ENCODE results near the gene AEN. TPM values are rescaled to one million over a fixed set of nuclear protein-coding genes. Genes with fewer than 3 reads are reported as not detected.
A peak's percentile ranks its signal among the peaks of the same experiment; 100 is the strongest.
"Not testable (repeated sequence)": the region's sequence is repeated elsewhere in the genome, so short reads cannot be mapped to it uniquely, and the experiment has no call there.

The AEN gene
- total RNA-seq, 1 donor from 2014 or later, result 17.4 TPM

DNA sequence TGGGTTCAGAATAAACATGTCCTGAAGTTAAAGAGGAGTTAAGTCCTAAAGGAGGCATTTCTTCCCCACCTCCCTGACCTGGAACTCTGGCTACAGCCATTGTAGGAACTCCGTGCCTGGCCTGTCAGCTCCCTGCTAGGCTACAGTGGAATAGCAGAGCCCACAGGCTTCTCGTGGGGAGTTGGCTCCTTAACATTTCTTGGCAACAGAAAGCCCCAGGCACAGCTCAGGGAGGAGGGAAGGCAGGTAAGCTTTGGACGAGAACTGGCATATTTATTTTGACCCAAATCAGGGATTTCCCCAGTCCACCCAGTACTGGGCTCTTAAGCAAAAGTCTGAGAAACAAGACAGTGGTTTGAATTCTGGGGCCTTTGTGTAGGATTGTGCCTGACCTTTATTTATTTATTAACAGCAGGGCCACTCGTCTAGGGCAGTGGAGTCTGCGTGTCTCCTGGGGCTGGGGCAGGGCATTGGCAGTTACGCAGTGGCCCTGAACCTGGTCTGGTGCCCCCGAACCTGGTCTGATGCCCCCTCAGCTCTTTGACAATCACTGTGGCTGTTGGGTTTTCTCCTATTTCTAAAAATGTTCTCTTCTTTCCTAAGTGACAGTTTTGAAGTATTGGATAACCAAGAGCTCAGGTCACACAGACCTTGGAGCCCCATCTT lies 9.8 kb downstream of the AEN start:
- DNase-seq (ENCODE audit: low spot score), result no peak

DNA sequence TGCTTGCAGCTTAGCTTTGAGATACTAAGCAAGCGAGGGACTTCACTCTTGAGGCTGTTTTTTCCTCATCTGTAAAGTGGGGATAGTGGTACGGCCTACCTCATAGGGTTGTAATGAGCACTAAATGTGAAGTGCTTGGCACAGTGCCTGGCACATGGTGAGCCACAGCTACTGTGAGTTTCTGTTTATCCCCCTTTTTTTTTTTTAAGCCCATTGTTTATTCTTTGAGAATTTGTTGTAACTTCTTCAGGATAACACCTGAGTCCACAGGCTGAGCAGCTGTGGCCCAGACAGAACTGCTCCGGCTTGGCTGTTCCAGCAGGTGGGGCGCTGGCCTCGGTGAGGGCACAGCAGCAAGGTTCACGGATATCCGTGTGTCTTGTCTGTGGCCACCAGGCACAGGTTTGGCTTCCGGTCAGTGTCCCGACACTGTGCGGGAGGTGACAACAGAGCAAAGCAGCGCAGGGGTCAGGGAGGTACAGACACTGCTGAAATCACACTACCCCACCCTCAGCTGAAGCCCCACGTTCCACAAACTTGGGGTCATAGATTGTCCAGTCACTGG lies 10.4 kb downstream of the AEN start:
- DNase-seq (ENCODE audit: low spot score), result no peak

DNA sequence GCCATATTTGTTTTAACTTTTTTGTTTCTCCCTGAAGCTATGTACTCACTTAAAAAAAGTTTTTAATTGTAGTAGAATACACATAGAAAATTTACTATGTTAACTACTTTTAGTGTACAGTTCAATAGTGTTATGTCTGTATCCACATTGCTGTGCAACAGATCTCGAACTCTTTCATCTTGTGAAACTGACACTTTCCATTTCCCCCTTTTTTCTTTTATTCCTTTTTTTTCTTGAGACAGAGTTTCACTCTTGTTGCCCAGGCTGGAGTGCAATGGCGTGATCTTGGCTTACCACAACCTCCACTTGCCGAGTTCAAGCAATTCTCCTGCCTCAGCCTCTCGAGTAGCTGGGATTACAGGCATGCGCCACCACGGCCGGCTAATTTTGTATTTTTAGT lies 11.7 kb downstream of the AEN start:
- DNase-seq (ENCODE audit: low spot score), result not testable (repeated sequence)

DNA sequence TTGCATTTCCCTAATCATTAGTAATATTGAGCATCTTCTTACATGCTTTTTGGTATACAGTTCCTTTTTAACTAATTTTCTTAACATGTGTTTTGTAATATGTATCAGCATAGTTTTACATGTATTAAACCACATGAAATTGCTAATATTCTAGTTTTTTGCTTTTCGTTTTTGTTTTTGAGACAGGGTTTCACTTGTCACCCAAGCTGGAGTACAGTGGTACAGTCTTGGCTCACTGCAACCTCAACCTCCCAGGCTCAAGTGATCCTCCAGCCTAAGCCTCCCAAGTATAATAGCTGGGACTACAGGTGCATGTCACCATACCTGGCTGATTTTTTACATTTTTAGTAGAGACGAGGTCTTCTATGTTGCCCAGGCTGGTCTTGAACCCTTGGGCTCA lies 13.3 kb downstream of the AEN start:
- no peak for DNase-seq (ENCODE audit: low spot score)

DNA sequence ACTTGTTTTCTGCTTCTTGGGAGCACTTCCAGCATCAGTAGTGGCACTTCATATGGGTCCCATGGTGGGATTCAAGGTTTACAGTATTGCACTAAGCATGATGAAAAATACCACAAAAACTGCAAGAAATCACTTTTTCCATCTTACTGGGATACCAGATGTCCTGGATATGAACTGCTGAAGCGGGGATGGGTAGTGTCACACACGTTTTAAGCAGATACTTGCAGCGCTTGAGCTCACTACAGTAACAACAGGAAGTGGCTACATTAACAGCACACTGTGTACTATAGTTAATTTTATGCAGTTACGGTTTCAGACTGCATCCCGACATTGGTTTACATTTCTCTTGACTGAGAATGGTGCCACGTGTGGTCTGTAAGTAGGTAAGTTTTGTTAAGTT lies 14.2 kb downstream of the AEN start:
- DNase-seq (ENCODE audit: low spot score), result no peak

DNA sequence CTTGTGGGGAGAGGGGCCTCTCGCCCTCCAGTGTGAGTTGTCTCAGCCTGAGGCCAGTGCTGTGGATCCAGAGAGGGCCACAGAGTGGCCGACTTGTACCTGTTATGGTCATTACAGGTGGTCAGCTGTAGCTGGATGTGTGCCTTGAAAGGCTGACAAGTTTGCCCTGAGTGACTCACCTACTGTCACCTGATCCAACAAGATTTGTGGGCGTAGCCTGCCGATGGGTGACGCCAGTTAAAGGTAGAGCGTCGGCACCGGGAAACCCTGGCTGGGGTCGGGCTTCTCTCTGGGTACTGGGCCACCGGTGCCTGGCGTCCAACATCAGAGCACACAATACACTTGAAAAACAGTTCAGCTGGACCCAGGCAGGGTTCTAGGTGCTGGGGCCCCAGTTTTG lies 14.9 kb downstream of the AEN start:
- DNase-seq (ENCODE audit: low spot score), result peak; percentile 65

DNA sequence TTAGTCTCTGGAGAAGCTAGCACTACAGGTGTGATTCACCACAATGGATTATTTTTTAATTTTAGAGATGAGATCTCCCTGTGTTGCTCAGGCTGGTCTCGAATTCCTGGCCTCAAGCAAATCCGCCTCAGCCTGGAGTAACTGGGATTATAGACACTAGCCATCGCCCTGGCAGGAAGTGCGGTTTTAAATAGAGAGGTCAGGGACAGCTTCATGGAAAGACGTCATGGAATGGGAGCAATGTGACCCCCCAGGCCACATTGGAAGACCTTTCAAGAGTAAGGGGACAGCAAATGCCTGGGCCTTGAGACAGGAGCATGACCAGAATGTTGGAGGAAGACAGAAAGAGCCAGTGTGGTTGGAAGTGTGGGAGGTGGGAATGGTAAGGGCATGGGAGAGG lies 15.5 kb downstream of the AEN start:
- DNase-seq (ENCODE audit: low spot score), result no peak

DNA sequence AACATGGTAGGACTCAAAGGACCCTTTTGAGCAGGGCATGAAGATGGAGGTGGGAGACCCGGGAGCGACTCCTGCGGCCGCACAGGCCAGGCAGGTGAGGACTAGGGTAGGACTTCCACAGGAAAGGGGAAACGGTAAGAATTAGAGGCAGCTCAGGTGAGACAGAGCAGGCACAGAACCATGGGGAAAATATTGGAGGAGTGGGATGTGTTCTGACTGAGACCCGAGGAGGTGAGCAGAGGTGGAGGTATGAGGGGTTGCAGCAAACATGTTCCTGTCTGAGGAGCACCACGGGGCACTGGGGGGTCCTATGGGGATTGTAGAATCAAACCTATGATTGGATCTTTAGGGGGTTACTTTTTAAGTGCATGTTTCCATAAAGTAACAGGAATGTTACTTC lies 16.3 kb downstream of the AEN start:
- DNase-seq (ENCODE audit: low spot score), result no peak

DNA sequence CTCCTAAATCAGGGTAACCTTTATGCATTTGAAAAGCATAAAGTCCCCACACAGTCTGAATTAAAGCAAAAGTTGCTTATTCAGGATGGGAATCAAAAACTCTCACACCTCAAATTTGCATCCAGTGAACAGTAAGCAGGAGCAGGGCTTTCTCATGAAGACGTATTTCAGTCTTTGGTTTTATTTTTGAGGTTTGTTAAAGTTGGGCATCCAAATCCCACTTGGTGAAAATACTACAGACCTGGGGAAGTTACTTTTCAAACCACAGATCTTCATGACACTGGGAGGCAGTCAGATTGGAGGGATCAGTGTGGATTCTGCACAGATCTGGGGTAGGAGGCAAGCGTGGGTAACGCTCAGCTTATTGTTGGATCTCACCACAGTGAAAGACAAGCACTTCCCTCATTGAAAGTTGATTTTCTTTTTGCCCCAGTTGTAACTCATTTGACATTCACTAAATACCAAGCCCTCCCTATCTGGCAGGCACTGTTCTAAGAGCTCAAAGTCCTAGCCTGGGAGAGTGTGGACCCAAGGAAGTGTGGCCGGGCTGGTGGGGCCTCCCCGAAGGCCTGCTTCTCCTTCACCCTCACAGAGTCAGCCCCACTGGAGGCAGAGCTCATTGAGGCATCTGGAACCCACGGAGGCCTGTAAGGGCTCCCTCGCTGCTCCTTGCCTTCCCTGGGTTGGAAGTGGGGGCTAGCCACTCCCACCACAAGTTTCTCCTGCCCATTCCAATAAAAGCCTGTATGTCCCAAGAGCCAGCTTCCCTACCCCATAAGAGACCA lies 16.9 kb downstream of the AEN start:
- DNase-seq (ENCODE audit: low spot score), result no peak

DNA sequence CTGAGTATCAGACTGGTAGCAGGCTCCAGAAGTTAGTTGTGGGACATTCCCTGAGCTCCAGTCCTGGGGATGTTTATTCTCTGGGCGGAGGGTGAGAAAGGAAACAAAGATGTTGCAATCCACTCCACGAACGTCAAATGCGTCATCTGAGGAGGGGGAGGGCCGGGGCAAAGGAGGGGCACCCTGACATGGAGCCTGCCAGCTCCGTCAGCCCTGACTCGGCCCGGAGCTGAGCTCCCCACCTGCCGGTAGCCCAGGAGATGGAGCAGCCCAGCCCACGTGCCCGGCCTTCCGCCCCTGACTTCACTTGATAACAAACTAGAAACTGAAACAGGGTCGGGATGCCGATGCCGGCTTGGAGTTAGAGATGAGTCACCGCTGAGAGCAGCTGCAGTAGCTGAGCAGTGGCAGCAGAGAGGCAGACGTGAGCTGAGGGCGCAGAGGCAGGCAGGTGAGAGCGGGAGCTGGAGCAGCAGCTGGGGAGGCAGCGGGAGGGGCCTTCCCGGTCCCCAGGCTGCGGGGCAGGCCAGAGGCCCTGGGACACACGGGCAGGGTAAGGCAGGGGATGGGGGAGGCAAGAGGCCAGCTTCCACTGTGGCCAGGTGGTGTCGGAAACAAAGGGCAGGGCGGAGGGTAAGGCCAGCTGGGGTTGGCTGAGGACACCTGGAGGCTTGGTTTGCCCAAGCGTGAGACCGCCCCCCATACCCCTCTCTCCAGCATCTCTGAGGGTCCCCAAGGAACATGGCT lies 17.7 kb downstream of the AEN start, which contains the start of gene ISG20:
Gene ISG20, plus strand, starts transcription at position 391 of the 747 bp plus-strand sequence. Its CDS starts 351 bp downstream, at position 742.
- DNase-seq (ENCODE audit: low spot score), result peak; percentile 96

DNA sequence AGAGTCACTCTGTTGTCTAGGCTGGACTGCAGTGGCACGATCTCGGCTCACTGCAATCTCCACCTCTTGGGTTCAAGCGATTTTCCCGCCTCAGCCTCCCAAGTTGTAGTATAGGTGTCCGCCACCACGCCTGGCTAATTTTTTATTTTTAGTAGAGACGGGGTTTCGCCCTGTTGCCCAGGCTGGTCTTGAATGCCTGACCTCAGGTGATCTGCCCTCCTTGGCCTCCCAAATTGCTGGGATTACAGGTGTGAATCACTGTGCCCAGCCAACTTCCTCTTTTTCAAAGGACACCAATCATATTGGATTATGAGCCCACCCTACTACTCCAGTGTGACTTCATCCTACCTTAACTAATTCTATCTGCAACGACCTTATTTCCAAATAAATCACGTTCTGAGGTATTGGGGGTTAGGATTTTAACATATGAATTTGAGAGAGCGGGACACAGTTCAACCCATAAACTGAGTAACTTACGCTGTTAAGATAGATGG lies 20.9 kb downstream of the AEN start:
- DNase-seq (ENCODE audit: low spot score), result no peak

DNA sequence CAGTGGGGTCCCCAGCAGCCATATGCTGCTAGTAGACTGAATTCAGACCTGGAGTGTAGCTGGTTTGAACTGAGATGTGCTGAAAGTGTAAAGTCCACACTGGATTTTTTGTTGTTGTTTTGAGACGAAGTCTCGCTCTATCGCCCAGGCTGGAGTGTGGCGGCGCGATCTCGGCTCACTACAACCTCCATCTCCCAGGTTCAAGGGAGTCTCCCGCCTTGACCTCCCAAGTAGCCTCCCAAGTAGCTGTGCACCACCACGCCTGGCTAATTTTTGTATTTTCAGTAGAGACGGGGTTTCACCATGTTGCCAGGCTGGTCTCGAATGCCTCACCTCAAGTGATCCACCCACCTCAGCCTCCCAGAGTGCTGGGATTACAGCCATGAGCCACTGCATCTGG lies 21.4 kb downstream of the AEN start:
- DNase-seq (ENCODE audit: low spot score), result not testable (repeated sequence)

DNA sequence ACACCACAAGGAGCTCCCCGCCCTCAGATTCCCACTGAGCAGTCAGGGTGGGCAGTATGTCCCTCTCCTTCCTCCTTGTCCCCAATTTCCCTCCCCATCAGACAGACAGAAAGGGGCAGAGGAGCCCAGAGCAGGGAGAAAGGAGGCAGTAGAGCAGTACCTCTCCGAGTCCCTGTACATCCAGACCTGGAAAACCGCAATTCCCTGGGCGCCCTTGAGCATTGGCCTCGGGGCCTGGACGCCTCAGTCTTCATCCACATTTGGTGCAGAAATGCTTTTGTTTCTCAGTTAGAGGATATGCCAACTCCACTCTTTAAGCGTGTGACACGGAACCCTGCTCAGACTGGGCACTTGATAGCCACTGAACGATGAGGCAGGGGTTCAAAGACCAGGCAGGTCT lies 23.6 kb downstream of the AEN start:
- DNase-seq (ENCODE audit: low spot score), result no peak

DNA sequence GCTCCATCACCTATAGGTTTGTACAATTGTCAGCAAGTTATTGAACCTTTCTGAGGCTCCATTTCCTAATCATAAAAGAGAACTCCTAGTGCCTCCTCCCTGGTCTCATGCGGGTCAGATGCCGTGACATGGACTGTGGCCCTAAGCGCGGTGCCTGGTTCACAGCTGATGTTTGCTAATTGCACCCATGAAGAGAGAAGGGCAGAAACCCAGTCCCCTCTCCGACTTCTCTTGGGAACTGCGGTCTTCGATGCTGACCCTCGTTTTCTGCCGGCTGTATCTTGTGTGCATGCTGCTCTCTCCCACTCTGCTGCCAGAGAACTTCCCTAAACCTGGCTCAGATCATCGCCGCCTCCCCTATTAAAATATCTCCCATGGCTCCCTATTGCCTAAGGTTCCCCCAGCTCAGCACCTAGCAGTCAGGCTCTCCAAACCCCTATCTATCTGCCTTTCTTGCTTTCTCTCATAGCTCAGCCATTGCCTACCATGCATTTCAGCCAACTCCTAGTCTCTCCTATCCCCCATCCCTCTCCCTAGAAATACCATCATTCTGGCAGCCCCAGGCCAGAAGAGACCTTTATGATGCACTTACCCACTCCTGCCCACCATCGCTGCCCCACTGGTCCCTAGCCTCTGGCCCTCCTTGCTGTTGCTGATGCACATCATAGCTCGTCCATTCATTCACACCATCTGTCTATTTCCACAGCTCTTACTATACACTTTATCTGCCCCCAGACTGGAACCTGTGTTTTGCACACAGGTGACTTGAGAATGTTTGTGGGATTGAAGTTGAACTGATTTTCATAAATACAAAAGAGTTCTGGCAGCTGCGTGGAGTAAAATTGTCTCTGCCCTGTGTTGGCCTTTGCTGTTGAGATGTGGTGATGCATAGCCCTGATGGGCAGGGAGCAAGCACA lies 24.3 kb downstream of the AEN start:
- DNase-seq (ENCODE audit: low spot score), result peak; percentile 17

DNA sequence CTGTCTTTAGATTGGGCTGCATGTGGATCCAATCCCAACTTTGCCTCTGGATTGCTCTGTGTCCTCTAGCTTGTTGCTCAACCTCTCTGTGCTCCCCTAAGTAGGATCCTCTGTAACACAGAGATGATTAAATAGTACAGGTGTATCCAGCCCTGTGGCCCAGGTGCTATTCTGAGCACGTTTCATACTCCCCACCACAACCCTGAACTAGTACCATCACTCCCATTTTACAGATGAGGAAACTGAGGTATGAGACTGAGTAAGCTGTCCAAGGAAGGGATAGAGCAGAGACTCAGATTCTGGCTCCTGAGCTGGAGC lies 24.9 kb downstream of the AEN start:
- peak; percentile 12 for DNase-seq (ENCODE audit: low spot score)

DNA sequence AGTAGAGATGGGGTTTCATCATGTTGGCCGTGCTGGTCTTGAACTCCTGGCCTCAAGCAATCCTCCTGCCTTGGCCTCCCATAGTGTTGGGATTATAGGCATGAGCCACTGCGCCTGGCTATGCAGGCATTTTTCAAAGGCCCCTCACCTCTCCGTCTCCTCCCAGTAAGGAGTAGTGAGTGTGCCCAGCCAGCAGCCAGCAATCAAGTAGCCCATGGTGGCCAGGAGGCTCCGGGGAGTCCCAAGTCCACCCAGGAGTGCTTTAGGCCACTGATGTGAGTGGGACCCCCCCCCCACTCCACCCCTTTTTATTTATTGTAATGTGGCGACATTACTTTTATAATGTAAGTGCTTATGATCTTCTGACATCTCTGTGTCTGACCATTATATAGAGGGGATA lies 25.8 kb downstream of the AEN start:
- peak; percentile 22 for DNase-seq (ENCODE audit: low spot score)

DNA sequence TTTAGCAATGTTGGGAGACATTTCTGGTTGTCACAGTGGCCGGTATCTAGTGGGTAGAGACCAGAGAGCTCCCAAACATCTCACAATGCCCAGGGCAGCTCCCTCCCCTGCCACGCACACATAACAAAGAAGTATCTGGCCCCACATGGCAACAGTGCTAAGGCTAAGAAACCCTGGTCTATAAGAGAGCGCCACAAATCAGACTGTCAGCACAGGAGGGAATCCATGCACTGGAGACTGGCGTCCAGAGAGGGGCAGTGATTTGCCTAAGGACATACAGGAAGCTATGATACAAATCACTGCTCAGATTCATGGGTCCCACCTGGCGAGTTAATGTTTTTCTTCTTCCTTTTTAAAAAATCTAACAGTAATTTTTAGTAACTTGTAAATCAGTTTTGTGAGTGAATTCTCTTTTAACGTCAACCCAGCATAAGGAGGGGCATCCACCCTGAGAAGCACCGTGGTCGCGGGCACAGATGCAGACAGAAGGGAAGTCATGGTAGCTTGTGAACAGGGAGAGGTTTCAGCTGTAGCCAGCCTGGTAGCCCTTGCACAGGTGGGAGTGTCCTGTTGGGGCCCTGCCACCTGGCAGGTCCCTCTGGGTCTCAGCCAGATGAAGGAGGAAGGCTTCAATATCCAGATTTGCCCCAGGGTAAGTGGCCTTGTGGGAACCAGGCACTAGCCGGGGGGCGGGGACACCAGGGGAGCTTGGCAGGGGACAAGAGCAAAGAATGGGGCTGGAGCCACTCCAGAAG lies 26.4 kb downstream of the AEN start:
- DNase-seq (ENCODE audit: low spot score), result peak; percentile 37

DNA sequence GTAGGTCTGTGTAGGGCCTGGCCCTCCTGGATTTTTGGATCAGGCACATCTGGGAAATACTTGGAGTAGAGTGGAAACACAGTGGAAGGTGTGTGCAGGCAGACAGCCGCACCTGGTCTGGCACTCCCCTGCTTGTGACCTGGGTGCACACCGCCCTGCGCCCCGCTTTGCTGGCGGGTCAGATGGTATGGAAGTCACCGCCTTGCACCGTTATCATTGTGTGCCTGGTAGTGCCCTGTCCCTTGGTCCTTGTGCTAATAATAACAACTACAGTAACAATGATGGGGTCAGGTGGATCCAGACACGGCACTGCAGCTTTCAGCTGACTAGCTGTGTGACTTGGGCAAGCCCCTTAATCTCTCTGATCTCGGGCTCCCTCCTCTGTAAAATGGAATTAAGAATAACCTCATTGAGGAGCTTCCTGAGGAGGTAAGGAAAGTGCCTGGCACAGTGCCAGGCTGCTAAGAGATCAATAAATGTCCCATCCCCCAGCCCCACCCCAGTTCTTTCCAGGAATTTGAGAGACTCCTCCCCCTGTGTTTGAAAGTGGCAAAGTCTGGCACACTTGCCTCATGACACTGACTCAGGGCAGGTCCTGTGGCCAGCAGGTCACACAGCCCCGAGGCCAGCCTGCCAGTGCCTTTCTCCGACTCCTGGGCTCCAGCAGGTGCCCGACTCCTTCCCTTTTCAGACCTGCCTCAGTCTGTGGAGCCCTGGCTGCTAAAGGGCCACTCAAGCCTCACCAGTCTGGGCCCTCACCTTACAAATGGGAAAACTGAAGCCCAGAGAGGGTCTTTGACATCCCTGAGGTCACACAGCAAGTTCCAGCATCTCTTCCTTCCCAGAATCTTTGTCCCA lies 27.4 kb downstream of the AEN start:
- peak; percentile 38 for DNase-seq (ENCODE audit: low spot score)

DNA sequence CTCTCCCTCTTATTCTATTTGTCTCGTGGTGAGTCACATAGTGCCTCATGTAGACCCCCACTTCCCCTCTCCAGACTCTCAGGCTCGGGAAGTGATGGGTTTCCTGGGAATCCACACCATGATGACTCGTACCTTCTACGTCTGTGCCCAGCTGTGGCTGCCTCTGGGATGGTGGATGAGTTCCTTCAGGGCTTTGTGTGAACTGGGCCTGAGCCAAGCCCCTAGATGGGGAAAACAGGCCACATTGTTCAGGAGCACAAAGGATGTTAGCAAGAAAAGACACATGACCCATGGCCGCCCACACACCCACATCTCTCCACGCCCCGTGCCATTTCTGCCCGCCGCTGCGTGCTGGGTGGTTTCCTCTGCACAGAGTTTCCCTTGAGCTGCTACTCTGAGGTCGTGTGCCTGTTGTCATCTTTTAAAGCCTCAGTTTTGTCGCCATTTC lies 28.2 kb downstream of the AEN start:
- no peak for DNase-seq (ENCODE audit: low spot score)
